HG03066 (cell line): ENCODE measurements around the gene ICOS.

Source experiments
- ATAC-seq: cut with Tn5 transposase; IDR thresholded peaks from one replicate; pipeline ENCODE4 v1.9.1; 2021; ENCODE audit warnings: low read depth; ENCODE audit not compliant: unreplicated experiment

ICOS gene

GRCh38 chr2:203936535-203936934 lies at the start of gene ICOS:
Gene ICOS, plus strand, starts transcription at chr2:203936763. Its CDS starts 52 bp downstream, at chr2:203936815.
- ATAC-seq, result no peak

- no peak for ATAC-seq
Measured at GRCh38 chr2:203887677-203888076, 48.9 kb upstream of the ICOS start.

- no peak for ATAC-seq
Measured at GRCh38 chr2:203889542-203889941, 47.0 kb upstream of the ICOS start.

DNA sequence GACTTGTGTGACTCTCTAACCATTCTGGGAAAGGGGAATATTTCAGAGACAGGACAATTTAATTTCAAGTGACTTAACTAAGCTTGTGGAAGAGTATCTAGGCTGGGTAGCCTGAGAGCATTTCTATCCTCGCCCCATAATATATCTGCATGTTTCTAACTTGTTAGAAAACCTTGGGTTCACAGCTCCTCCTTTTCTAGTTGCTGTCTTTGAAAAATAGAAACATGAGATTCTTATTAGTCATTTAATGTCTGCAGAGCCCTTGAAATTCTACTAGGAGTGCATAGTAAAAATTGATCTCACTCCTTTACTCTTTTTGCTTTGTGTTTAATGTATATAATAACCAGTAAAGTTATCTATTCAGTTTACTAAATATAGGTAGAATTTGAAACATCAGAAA lies 46.6 kb upstream of the ICOS start:
- ATAC-seq, result no peak

DNA sequence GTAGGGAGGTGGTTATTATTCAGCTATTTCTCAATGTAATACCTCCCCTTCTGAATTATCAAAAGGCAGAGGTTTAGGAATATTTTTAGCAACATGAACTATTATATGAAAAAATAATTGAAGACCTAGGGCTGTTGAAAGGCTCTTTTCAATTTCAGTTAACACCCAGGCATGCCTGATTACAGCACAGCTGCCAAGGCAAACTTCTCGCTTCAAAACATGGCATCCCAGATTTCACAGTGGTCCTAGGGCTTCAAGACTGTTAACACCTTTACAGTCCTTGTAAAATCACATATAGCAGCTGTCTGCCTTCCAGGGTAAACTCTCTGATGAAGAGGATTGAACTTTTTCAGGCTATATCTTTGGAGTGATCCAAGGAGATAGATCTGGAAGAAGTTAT lies 45.8 kb upstream of the ICOS start:
- no peak for ATAC-seq

GRCh38 chr2:203891474-203891873 lies 45.1 kb upstream of the ICOS start:
- no peak for ATAC-seq

DNA sequence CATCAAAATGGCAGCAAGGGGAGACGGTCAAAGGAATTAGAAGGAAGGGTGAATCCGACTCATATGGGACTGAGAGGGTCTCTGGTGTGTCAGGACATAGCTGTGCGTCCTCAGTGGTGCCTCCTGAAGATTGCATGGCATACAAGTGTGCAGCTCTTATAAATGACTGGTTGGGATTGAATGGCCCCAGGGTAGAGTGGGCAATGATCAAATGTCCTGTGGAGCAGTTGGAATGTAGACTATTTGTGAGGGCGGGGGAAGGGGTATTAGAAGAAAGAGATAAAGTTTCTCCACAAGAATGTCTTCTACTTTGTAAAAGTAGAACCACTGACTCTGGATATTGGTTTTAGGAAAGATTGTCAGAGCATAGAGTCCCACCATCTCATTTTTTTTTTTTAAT lies 44.4 kb upstream of the ICOS start:
- no peak for ATAC-seq

DNA sequence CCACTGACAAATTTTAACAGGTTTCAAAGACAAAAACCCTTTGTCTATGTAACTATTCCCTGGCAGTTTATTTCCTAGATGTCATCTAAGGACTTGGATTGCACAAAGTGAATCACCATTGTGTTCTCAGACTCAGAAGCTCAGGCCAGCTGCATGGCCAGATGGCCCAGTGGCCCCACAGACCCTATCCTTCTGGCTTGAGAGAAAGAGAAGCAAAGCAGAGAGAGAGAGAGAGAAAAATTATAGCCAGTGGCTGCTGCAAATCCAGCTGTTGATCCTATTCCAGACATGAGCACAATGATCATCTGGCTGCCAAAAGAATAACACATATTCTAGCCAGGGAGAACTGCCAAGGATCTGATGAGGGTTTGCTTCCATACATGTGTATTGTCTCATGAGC lies 43.2 kb upstream of the ICOS start:
- no peak for ATAC-seq

GRCh38 chr2:203893840-203894239 lies 42.7 kb upstream of the ICOS start:
- ATAC-seq, result no peak

DNA sequence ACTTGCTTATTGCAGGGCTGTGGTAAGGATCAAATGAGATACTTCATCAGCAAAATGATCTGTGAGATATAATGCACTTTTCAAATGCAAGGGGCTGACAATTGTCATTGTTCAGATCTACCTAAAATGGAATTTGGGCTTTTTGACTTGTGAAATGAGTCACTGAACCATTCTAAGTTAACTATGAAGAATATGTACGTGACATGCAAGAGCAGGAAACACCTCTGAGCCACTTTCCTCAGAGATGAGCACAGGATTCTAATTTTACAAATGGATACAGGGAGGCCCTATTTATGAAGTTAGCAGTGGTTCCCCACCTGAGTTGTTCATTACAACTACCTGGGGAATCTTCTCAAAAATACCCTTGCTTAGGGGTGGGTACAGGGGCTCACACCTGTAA lies 42.3 kb upstream of the ICOS start:
- no peak for ATAC-seq

- ATAC-seq, result no peak
Measured at GRCh38 chr2:203897544-203897943, 39.0 kb upstream of the ICOS start.

- no peak for ATAC-seq
Measured at GRCh38 chr2:203898657-203899056, 37.9 kb upstream of the ICOS start.

GRCh38 chr2:203900253-203900652 lies 36.3 kb upstream of the ICOS start:
- no peak for ATAC-seq

DNA sequence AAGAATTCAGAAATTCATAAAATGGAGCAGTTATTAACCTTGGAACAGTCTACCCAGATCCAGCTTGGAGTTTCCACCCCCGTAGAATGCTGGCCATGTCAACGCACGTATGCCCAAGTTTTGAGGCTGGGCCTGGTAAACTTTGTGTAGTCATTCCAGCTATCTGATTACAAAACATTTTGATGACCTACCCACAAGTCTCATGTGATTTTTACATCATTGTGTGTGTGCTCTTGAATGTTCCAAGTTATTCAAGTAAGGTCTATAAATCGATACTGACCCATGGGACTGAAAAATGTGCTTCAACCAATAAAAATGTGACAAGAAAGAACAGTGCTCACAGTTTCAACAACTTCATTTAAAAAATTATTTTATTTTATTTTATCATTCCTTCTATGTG lies 32.5 kb upstream of the ICOS start:
- no peak for ATAC-seq

GRCh38 chr2:203905656-203906055 lies 30.9 kb upstream of the ICOS start:
- ATAC-seq, result no peak

DNA sequence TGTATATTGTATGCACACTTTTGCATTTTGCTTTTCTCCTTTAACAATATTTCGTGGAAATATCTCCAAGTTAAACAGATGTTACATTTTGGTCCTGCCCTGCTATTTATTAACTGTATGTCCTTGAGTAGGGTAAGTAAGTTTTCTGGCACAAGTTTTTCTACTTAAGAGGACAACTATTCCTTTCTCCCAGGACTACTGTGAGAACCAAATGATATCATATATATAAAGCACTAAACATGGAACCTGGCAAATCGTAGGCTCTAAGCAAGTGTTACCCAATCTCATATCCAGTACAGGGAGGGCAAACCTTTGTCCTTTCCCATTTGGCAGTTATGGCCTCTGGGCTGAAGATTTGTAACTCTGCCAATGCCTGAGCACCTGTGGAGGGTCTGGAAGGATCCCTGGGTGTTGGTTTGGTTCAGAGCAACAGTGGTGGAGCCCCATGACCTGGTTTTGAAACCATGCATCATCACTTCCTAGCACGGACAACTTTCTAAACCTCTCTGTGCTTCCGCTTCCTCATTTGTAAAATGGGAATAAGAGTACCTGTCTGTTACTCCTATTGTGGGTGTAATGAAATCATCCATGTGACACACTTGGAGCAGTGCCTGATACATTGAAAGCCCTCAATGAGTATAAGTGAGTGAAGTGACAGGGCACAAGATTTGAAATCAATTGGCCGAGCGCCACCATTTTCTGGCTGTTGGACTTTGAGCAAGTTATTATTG lies 28.3 kb upstream of the ICOS start:
- ATAC-seq, result no peak

- ATAC-seq, result no peak
Measured at GRCh38 chr2:203908797-203909185, 27.8 kb upstream of the ICOS start.

- no peak for ATAC-seq
Measured at GRCh38 chr2:203909261-203909967, 27.1 kb upstream of the ICOS start.

DNA sequence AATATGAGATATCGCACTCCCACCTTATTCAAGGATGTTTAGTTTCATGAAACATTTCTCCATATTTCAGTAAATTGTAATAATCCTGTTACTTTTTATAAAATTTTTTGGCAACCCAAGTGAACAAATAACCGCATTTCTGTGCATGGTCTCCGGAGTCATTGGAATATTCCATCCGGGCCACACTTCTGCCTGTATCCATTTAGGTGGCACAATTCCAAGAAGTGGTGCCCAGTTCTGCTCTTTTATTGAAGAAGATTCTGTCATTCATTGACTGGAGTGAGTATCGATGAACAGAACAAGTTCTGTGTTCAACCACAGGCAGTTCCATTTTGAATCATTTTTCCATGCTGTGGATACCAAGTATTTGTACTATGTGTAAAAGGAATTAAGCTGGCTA lies 26.6 kb upstream of the ICOS start:
- no peak for ATAC-seq

DNA sequence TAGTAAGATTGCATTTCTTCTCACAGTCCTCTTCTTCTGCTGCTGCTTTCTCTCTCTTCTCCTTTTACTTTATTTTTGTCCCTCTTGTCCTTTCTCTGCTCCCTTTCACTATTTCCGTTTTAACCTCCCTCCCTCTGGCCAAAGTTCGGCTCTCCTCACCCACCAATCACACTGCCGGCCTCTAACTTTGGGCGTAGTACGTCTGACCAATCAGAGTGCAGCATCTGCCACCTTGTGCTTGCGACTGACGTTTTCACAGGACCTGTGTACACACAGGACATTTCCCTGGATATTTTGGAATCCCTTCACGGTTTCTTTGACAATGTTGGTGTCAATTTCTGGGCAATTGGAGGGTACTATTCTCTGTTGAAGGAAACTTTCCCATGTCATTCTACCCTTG lies 22.6 kb upstream of the ICOS start:
- no peak for ATAC-seq

GRCh38 chr2:203914546-203915182 lies 21.9 kb upstream of the ICOS start:
- ATAC-seq, result no peak

GRCh38 chr2:203915256-203915655 lies 21.3 kb upstream of the ICOS start:
- no peak for ATAC-seq
